HG03039 (cell line): ENCODE measurements around the gene MINDY4B.

Experiments
- ATAC-seq: cut with Tn5 transposase; IDR thresholded peaks from one replicate; pipeline ENCODE4 v1.9.1; 2021; ENCODE audit warnings: mild to moderate bottlenecking, moderate library complexity; ENCODE audit not compliant: unreplicated experiment

MINDY4B gene

DNA sequence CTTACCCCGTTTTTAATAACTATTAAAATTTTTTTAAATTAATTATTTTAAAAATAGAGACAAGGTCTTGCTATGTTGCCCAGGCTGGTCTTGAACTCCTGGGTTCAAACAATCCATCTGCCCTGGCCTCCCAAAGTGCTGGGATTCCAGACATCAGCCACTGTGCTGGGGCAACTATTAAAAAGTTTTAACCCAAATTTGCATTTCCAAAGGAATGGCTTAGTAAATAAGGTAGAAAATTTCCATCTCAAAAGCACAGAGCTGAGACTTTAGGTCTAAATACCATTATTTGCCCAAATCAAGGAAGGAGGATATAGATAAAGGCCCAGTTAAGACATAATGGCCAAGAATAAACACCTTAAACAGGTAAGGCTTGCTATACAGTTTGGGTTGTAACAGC lies 56.4 kb downstream of the MINDY4B start:
- no peak for ATAC-seq

DNA sequence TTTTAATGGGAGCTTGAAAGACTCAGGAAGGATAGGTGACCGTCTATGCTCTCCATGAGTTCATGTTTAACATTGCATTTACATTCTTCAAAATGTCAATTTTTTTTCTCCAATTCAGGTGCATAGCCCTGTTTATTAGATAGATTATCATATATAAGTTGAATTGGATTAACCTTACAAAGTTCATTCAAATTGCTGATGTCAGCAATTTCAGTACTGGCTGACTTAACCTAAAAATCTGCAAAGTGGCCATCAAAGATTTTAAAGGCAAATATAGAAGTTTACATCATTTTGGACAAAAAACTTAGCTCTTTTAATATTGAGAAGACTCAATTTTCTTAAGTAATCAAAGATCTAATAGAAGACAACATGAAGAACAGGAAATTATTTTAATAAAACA lies 57.8 kb downstream of the MINDY4B start:
- no peak for ATAC-seq

DNA sequence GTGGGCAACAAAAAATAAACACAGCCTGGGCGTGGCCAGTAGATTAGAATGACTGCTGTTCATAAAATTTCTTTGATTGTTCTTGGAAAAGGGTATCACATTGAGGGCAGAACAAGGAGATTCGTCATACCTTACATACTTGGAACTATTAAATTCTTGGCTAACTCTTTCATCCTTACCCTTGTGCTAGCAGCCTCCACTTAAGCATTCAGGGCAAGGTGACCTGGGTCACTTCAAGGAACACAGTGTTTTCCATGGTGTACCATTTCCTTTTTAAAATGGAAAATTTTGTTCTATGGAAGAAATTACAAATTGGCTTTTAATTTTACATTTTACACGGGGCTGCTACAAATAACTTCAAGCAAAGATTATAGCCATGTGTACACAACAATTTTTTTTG lies 60.8 kb downstream of the MINDY4B start:
- no peak for ATAC-seq

DNA sequence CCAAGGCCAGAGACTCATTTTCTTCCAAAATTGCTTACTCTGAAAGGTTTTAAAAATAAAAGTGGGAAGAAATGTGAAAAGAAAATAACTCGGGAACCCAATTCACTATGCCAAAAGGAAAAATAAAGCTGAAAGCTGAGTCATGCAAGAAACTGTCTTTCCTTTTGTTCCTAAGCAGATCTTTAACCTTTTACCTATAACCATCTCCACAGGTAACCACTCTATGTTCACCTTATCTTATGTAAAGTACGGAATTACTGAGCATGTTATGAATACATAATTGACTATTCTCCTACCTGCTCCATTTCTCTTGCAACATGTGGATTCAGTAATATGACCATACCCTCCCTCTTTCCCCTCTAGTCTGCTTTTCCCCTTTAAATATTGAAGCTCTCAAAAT lies 62.0 kb downstream of the MINDY4B start:
- no peak for ATAC-seq

- no peak for ATAC-seq
Observed at GRCh38 chr3:150840802-150841515, 64.3 kb downstream of the MINDY4B start.

- no peak for ATAC-seq
Observed at GRCh38 chr3:150830745-150831144, 74.5 kb downstream of the MINDY4B start.

DNA sequence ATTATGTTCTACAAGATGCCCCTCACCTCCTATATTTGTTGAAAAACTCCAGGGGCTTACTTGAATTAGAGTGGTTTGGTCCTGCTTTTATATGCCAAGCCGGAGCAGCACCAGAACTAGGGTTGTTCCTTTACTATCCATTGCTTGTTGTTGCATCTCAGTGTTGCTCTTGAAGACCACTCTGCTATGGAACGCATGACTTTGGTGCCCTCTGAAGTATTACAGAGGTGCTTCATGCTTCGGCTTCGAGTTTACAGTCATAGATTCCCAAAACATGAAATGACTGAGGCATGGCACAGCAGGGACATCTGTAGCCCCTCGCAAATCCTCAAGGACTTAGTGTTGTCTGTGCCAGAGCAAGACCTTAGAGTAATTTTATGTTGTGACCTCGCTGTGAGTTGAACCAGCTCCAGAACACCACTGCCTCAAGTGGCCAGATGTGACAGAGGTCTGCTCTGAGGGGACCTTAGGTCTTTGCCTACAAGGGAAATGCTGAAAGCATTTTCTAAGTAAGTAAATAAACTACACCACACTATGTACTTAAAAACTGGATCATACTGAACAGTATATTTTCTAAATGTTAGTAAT lies 75.1 kb downstream of the MINDY4B start:
- ATAC-seq = no peak

DNA sequence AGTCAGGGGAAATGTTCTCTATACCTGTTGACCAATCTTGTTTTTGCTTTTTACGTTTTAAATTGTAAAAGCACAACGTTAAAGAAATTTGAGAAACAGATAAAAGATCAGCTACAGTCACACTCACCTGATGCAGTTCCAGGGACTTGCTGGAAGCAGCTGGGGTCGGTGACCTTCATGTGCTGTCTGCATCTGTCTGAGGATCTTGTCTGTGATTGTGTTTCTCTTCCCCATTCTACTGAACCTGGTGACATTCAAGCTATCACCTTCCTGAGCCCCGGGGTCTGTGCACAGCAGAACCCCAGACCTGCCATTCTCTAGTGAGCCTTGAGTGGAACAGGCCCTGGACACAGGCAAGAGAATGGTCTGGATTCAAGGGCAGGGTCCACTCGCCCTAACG lies 75.8 kb downstream of the MINDY4B start:
- ATAC-seq = no peak

DNA sequence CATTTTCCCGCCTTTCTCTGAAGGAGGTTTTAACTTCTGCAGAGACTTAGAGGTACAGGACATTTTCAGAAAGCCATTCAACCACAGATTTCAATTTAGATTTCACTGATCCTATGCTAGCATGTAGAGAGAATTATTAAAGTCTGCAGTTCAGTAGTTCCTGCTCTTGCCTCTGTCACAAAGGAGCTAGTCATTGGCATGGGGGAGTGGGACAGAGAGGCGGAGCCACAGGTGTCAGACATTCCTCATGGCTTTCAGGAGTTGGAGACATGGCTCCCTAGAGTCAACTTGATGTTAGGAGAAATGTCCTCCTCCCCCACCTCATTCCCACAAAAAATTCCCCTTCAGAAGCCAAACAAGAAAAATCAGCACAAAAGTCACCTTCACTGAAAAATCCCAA lies 76.2 kb downstream of the MINDY4B start:
- ATAC-seq = no peak

DNA sequence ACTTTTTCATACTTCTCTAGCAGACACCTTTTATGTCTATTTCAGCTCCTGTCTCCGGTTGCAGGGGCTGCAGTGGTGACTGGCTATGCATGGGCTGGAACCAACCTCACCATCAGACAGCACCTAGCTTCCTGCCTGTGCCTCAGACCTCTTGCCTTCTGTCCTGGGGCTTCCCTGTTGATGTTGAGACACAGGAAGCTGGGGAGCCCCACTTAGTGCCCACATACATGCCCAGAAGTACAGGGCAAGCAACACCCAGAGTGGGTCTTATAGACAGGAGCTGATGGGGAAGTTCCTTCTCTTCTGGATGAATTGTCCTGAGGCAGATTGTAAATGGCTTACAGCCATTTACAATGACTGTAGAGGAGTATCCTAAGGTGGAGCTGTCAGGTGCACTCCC lies 77.0 kb downstream of the MINDY4B start:
- ATAC-seq = no peak

- ATAC-seq = no peak
Observed at GRCh38 chr3:150826466-150827282, 78.6 kb downstream of the MINDY4B start.

DNA sequence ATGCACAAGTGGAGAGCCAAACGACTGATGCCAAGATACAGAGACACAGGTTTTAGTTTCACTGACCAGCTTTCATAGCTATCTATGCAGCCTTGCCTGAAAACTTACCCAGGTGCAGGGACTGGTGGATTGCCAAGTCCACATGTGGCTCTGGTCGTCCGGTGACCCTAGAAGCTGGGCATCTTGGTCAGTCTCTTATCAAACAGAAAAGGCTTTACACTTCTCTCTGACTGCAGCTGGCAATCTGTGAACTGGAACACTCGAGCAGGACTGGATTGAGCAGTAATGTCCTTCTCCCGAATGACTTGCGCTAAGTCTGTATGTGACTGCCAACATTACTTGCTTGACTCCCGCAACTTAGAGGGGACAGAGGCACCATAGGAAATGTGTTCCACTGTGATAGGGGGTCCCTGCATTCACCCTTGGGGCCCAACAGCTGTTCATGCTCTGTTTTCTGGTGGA lies 79.3 kb downstream of the MINDY4B start:
- ATAC-seq = no peak

GRCh38 chr3:150825192-150825915 lies 79.9 kb downstream of the MINDY4B start:
- no peak for ATAC-seq

DNA sequence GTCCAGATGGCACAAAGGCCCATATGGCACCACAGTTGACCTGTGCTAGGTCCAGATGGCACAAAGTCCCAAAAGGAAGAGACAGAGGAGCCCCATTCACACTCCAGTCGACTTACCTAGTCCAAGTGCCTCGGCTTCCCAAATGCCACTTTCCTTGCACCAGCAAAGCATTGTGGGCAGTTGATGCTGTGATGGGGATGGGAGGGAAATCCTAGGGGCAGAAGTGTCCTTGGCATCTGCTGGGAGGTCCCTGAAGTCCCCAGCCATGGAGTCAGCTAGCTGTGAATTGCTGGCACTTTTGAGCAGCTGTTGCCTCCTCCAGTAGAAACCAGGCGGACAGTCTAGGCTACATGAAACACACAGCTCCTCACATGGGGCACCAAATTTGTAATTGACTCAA lies 82.0 kb downstream of the MINDY4B start:
- no peak for ATAC-seq

GRCh38 chr3:150822636-150823035 lies 82.6 kb downstream of the MINDY4B start:
- no peak for ATAC-seq
